NCI-H1436 (cell line): ENCODE data around the gene GFAP.
A peak's percentile ranks its signal among the peaks of the same experiment; 100 is the strongest.

Source experiments
- DNase-seq: peaks from one replicate; lab custom pipeline; 2025; lab: John Stamatoyannopoulos, UW

Gene GFAP

DNA sequence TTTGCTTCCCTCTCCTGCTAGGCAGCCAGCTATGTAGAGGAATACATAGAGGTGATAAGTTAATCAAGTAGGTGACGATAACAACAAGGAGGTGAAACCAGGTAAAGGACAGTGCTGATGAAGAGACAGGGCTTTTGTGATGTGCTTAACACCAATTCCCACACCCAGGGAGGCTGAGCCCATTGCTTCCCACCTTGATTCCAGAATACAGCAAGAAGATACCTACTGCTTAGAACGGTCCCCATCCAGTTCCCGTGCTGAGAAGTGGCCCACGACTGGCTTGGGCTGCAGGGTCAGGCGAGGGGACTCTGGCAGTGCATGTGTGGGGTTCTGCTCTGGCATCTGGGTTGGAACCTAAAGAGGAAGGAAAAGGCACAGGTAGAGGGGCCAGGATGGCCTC is 16.1 kb upstream of the GFAP start:
- DNase-seq = no peak

GRCh38 chr17:44930667-44931066 is 15.4 kb upstream of the GFAP start:
- DNase-seq = no peak

DNA sequence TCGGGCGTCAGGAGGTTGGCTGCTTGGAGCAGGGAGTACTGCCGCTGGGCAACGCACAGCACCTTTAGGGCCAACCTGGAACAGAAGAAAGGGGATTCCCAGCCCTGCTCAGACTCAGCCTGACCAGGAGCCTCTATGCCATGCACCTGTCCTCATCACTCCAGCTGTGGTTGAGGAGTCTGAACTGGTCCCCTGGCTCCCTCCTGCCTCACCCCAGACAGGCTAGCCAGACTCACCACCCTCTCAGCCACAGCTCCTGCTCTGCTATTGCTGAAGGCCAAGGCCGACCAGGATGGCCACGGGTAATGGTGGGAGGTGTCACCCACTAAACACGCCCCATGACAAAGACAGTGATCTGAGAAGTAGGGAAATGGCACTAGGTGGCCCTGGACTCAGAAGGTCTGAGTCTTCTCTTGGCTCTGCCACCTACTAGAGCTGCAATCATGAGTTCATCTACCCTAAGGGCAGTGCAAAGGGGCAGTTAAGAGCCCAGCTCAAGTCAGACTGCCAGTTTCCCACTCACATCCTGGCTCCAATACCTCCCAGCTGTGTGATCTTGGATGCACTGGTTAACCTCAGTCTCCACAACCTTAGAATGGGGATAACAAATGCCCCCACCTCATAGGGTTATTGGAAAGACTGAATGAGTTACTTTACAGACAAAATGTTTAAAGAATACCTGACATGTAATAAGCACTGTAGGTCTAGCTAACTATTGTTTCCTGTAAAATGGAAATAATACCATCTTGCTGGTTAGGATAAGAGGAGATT is 13.8 kb upstream of the GFAP start:
- DNase-seq = no peak

GRCh38 chr17:44928136-44928535 is 12.8 kb upstream of the GFAP start:
- no peak for DNase-seq

DNA sequence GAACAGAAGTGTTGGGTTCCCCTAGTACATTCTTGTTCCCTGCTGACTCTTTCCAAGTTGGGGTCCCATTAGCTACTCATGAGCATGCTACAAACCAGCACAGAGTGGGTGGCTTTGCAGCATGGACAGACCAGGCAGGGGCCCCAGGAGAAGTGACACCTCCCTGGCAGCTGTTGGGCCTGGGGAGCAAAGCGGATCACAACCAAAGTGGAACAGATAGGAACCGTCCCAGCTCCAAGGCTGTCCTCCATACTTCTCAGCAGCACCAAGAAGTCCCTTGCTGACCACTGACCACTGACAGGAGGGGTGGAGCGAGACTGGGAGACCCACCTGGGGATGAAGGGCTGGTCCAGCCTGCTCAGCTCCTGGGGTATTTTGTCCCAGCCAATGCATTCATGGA is 12.4 kb upstream of the GFAP start:
- no peak for DNase-seq

GRCh38 chr17:44926821-44927525 is 11.7 kb upstream of the GFAP start:
- no peak for DNase-seq

GRCh38 chr17:44925731-44926697 is 10.7 kb upstream of the GFAP start:
- no peak for DNase-seq

GRCh38 chr17:44924107-44924544 is 8.8 kb upstream of the GFAP start:
- DNase-seq = no peak

GRCh38 chr17:44922746-44923470 is 7.6 kb upstream of the GFAP start:
- DNase-seq = no peak

DNA sequence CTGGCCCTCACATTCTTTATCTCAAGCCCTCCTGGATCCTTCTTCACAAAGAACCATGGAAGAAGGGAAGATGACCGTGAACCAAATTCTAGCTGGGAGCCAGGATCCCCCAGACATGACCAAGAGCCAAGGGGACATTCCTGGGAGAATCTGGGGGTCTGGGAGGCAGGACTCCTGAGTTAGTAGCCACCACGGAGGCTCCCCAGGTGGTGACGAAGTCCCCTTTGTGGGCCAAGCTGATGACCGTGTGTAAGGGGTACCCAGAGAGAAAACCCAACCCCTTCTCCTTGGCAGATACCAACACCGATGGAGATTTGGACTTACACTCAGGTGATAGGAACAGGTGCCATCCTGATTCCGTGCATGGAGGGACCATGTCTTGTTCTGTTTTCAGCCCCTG is 6.8 kb upstream of the GFAP start:
- no peak for DNase-seq

GRCh38 chr17:44921122-44921882 is 6.0 kb upstream of the GFAP start:
- no peak for DNase-seq

GRCh38 chr17:44920565-44920940 is 5.3 kb upstream of the GFAP start:
- peak; percentile 28 for DNase-seq

DNA sequence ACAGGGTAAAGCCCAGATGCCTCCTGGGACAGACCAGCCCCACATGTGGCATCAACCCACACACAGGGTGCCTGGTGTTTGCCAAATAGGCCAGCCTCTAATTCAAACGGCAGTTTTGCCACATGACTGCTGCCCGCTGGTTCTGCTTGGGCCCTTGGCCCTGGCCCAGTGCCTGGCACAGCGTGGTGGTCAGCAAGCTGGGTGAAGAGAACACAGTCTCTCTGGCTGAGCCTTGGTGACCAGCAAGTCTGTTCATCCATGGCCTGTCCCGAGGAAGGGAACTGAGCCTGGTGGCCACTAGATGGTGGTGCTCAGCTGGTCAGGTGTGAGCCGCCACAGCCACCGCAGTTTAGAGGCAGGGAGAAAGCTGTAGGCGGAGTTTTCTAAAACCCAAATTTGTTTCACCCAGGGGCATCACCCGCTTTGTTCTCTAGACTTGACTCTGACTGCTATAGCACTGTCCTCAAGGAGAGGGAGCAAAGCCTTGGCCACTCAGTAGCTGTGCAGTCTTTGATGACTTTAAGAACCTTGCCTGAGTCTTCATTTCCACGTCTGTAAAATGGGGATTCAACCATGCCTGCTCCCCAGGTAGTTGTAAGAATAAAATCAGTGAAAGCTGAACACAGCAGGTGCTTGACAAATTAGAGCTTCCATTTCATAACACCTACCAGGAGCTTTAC is 4.7 kb upstream of the GFAP start:
- DNase-seq = peak; percentile 84

- no peak for DNase-seq
Measured at GRCh38 chr17:44919411-44919810, 4.1 kb upstream of the GFAP start.

GRCh38 chr17:44918006-44918405 is 2.7 kb upstream of the GFAP start:
- no peak for DNase-seq

DNA sequence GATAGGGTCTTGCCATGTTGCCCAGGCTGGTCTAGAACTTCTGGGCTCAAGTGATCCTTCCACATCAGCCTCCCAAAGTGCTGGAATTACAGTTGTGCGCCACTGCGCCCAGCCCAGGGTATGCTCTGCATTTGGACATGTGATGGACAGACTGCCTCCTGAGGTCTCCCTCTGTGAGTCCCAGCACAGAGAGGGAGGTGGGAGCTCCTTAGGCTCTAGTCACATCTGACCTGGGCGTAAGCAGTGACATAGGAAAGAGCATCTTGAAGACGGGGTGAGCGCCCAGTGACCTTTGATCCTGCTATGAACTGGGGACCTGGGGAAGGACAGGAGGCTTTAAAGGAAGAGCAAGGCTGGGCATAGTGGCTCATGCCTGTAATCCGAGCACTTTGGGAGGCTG is 2.2 kb upstream of the GFAP start:
- no peak for DNase-seq

- no peak for DNase-seq
Measured at GRCh38 chr17:44916781-44917241, 1.5 kb upstream of the GFAP start.

DNA sequence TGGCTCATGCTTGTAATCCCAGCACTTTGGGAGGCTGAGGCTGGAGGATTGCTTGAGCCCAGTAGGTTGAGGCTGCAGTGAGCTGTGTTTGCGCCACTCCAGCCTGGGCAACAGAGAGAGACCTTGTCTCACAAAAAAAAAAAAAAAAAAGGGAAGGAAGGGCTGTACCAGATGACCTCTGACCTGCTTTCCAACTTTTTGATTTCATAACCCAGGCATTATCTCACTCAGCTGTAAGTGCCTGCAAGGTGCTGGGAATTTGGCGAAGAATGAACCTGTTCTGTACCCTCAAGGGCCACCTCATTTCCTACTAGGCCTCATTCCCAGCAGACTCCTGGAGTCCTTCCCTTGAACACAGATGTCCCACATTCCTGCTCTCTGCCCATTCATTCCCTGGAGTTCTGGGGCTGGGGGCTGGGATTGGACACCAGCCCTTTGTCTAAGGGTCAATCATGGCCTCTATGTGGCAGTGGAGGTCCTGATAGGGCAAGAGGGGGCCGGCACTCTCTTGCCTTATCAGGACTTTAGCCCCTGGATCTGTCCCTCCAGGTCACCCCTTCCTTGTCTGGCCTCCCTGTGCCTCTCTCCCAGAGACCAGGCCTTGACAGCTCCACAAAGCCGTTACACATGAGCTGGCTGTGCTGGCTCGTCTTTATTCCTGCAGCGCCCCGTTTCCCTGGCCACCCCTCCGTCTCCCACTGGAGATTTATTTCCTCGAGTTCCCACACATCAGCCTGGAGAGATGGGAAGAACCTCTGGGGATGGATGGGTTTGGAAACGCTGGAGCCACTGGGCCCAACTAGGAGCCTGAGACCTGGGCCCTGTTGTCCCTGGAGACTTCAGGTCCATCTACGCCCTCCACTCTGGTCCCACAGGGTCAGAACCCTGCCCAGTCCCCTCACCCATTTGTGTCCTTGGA is 821 bp upstream of the GFAP start:
- no peak for DNase-seq

DNA sequence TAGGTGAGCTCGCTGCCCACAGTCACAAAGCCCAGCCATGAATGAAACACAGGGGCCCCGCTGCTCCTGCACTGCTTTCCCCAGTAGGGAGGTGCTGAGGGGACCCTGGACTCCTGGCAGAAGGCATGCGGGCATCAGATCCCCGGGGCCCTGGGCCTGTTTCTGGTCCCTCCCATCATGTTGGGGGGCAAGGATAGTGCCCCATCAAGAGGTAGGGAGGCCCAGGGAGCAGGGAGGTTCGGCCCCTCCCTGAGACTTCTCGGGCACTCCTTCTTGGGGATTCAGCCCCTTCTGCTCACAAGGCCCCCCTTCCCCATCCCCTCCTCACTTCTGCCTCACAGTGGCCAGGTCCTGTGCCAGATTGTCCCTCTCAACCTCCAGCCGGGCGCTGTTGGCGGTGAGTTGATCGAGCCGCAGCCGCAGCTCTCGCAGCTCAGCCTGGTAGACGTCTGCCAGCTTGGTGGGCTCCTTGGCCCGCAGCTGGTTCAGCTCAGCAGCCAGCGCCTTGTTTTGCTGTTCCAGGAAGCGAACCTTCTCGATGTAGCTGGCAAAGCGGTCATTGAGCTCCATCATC is 515 bp downstream of the GFAP start:
- DNase-seq = no peak
